GM19099 (cell line): ENCODE results near the gene GADL1.

Experiments used
- POLR2A ChIP-seq: IDR thresholded peaks from 3 replicates; pipeline ENCODE4 v1.6.1; 2011; ENCODE audit warnings: low read depth; ENCODE audit not compliant: insufficient read length; ENCODE audit errors: extremely low read depth

GADL1 gene

DNA sequence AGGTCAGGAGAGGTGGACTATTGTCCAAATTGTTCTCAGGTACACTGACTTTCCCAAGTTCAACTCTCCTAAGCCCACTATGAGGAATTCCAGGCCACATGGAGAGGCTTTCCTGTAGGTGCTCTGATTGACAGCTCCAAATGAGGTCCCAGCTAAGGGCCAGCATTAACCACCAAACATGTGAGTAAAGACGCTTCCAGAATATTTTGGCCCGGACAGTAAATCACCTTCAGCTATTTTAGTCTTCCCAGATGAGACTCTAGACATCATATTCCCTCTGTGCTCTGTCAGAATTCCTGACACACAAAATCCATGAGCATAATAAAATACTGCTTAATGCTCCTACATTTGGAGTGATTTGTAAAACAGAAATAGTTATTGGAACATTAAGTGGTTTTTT lies 152.6 kb downstream of the GADL1 start:
- TF ChIP-seq POLR2A, result no peak

GRCh38 chr3:30738605-30739004 lies 155.9 kb downstream of the GADL1 start:
- no peak for TF ChIP-seq POLR2A

DNA sequence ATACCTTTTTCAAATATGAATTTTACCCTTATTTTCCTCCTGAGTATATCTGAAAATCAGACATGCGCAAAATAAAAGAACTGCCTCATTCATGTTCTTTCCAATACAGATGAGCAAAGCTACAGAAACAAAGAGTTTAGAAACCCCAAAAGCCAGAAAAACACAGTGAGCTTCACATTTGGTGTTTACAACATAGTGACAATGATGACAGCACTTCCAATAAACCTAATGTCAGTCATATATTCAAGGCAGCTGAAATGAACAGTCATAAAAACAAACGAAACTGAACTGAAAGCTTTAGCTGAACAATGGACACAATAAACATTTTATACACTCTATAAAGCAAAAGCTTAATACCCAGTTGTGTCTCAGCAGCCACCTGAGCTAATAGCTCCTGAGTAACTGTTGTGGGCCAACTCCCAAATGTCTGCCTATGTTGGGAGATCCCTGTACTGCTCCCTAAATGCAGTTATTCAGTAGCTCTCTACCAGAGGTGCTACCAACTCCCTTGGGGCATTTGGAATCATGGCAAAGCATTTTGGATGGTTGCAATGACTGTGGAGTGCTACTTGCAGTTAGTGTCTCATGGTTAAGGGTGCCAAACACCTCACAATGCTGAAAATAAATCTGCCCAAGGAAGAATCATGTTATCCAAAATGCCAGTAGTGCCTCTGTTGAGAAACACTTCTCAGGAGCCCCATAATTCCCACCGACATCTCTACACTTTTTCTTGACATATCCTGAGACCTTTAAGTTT lies 156.5 kb downstream of the GADL1 start:
- no peak for TF ChIP-seq POLR2A

DNA sequence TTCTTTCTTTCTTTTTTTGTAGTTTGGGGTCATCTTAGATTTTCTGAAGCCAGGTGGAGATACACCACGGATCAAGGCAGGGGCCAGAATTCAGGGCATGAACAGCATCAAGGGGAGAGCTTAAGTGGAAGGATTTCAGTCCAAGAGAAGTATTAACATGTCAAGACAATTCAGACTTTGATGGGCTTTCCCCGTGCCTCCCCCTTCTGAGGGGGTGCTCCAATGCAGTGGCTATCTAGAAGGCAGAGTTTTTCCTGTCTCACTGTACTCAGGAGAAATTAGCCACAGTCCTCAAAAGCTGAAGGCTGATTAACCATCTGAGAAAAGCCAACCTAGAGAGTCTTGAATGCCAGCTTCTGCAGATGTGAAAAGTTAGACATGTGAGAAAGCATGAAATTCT lies 160.8 kb downstream of the GADL1 start:
- no peak for TF ChIP-seq POLR2A

GRCh38 chr3:30733209-30733608 lies 161.3 kb downstream of the GADL1 start:
- no peak for TF ChIP-seq POLR2A

GRCh38 chr3:30730967-30731366 lies 163.5 kb downstream of the GADL1 start:
- TF ChIP-seq POLR2A, result no peak

DNA sequence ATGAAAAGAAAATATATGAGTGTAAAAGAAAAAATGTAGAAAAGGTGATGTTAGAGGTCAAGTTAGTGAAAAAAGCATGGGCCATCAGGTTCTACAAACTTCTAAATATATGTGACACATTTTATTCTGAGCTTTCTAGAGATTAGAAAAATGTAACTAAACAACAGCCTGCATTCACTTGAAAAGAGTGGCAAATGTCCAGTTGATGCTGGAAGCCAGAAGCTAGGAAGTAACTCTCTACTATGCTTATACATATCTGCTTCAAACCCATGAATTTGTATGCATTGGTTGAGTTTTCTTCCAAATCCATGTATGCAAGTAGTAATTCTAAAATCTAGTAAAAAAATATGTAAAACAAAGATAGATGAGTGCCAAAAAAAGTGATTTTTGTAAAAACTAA lies 164.5 kb downstream of the GADL1 start:
- TF ChIP-seq POLR2A, result no peak

GRCh38 chr3:30729512-30729911 lies 164.9 kb downstream of the GADL1 start:
- no peak for TF ChIP-seq POLR2A

DNA sequence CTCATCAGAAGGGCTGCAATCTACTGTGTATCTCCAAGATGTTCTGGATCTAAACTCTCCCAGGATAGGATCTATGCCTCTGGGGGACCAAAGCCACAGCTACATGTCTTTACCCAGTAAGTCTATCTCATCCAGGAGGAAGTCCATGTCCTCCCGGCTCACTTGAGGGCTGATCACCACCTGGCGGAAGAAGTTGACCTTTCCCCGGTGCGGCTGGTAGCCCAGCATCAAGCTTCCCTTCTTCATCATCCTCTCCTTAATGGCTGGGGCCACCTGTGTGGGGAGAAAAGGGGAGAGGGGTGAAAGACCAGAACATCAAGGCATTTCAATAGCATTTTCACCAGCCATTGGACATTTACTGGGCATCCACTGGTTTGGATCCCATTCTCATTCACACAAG lies 166.3 kb downstream of the GADL1 start:
- TF ChIP-seq POLR2A, result no peak

- TF ChIP-seq POLR2A, result no peak
These were observed 169.6 kb downstream of the GADL1 start for GRCh38 chr3:30724863-30725262.

- TF ChIP-seq POLR2A, result no peak
These were observed 171.2 kb downstream of the GADL1 start for GRCh38 chr3:30723211-30723610.

DNA sequence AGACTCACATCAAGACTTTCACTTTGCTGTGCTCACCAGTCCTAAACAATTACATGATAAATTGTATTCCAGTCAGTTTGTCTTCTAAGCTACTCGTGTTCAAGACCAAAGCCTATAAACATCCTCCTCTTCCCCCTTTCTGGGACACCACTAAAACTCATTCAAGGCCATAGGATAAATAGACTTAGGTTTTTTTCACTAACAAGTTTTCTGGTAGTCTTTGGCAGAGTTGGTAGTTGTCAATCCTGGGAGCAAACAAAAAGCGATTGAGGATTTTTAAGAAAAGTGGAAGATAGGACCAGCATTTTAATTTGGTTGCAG lies 173.2 kb downstream of the GADL1 start:
- TF ChIP-seq POLR2A, result no peak

DNA sequence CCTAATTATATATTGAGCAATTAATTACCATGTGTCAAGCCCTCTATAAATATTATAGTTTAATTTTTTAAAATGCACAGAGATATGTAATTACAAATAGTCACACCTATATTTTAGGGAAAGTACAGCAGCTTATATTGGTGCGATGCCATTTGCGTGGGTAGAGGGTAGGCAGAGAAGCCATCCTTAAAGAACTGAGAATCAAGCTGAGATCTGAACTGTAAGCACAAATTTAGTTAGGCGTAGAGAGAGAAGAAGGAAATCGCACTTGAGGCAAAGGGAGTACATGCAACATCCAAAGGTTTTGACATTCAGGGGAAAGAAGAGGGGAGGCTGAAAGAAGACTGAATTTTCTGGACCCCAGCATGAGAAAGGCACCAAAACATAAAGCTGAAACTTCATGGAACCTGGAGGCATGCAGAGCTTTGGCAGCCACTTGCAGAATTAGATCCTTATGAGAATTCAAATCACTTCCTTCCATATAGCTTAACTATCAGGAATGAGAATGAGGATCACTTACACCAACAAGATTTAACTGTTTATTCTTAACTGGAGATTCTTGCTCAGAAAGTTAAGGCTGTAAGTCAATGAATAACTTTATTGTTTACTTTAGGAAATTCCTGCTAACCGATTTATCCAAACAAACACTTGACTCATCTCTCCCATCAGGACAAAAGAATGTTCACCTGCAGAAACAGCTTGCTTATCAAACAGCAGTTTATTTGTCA lies 173.7 kb downstream of the GADL1 start:
- TF ChIP-seq POLR2A, result no peak

GRCh38 chr3:30719536-30719935 lies 174.9 kb downstream of the GADL1 start:
- TF ChIP-seq POLR2A, result no peak

DNA sequence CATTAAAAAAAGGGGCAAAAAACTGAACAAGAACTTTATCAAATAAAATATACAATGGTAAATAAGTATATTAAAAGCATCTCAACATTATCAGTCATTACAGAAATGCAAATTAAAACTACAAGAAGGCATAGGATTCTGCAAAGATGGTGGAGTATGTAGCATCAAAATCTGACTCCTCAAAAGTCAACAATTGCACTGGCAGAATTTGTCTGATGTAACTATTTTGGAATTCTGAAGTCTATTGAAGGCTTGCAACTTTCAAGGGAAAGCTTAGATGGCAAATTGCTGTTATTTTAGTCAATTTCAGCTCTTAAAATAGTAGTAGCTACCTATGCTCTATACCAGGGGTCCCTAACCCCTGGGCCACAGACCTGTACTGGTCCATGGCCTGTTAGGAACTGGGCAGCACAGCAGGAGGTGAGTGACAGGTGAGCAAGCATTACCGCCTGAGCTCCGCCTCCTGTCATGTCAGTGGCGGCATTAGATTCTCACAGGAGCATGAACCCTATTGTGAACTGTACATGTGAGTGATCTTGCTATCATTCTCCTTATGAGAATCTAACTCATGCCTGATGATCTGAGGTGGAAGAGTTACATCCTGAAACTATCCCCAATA lies 180.5 kb downstream of the GADL1 start:
- TF ChIP-seq POLR2A, result no peak

DNA sequence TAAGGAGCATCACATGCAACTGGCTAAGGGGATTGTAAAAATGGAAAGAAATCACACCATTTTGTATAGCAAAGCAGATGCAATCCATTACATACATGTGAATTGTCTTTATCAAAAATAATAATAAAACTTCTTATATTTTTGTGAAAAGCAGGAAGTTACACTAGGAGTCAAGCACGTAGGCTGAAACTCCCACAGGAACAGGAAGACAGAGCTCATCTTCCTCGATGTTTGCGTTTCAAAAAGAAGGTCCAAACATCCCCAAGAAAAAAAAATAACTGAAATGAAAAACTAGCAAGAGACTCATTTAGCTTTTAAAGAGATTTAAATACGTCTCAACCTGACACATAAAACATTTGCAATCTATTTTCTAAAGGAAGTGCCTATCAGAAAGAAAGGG lies 181.5 kb downstream of the GADL1 start:
- no peak for TF ChIP-seq POLR2A
